Gastroesophageal sphincter (tissue), 4 donors: Measurements from ENCODE around the gene STXBP4. TPM values are rescaled to one million over a fixed set of nuclear protein-coding genes. Genes with fewer than 3 reads are reported as not detected.

Experiments used
- ATAC-seq: fragments of 150-250 bp; one replicate; pipeline ENCODE4 v1.9.1; 2016; ENCODE audit warnings: mild to moderate bottlenecking, moderate library complexity
- H3K27ac ChIP-seq, 4 donors: fragments of 200-600 bp; sonication (generic) in 3 of 4; 1 replicate in 3 of 4; 2 replicates in 1 of 4; pipeline ENCODE4 v1.5.1; 2016 to 2019
- H3K27me3 ChIP-seq: fragments of 200-600 bp; sonication (generic); one replicate; pipeline ENCODE4 v1.5.1; 2019
- H3K36me3 ChIP-seq, 2 donors: fragments of 200-600 bp; sonication (generic); one replicate each; pipeline ENCODE4 v1.5.1; 2019; ENCODE audit warnings: control low read depth in 1 of 2
- H3K4me1 ChIP-seq, 3 donors: fragments of 200-600 bp; sonication (generic); 1 replicate in 2 of 3; 2 replicates in 1 of 3; pipeline ENCODE4 v1.5.1; 2016 to 2019; ENCODE audit warnings: control low read depth in 2 of 3
- H3K4me3 ChIP-seq, 2 donors: fragments of 200-600 bp; sonication (generic); one replicate each; pipeline ENCODE4 v1.5.1; 2019; ENCODE audit warnings: mild to moderate bottlenecking in 1 of 2, moderate library complexity in 1 of 2
- H3K9me3 ChIP-seq, 3 donors: fragments of 200-600 bp; sonication (generic); one replicate each; pipeline ENCODE4 v1.5.1; 2017 to 2019; ENCODE audit warnings: control low read depth in 2 of 3
- EP300 ChIP-seq: sonication (generic); formaldehyde crosslinking; IDR thresholded peaks from one replicate; pipeline ENCODE4 v1.6.1; 2017; ENCODE audit warnings: antibody characterized with exemption, mild to moderate bottlenecking
- POLR2A ChIP-seq, 2 donors: fragments of 450-650 bp; IDR thresholded peaks; one replicate each; pipeline ENCODE4 v1.6.1; 2017; ENCODE audit warnings: antibody characterized with exemption in 2 of 2, mild to moderate bottlenecking in 2 of 2, moderate library complexity in 1 of 2
- POLR2AphosphoS5 ChIP-seq: sonication (generic); formaldehyde crosslinking; IDR thresholded peaks from one replicate; pipeline ENCODE4 v1.6.1; 2017; ENCODE audit warnings: antibody characterized with exemption
- WGBS, 2 donors: methylation state at CpG; one replicate each; pipeline ENCODE4 v1.1.5; 2018; ENCODE audit warnings: low coverage in 1 of 2; 5-methylcytosine and 5-hydroxymethylcytosine counted together
- total RNA-seq, 4 donors: library from RNA; depleted of rRNA; stranded (reverse); fragments of >200 nt; gene quantifications; one replicate each; pipeline ENCODE4 v1.1.0, GENCODE V29; 2016
- TF ChIP-seq, protein P1 (sequence below), 4 experiments: fragments of 200-600 bp in 2 of 4; fragments of 450-650 bp in 2 of 4; sonication (generic) in 1 of 4; IDR thresholded peaks; one replicate each; pipeline ENCODE4 v1.5.1; 2017 to 2019; ENCODE audit warnings: antibody characterized with exemption in 4 of 4, mild to moderate bottlenecking in 2 of 4, moderate library complexity in 2 of 4

Gene STXBP4
- total RNA-seq, 4 donors from 2014 or later = 12.2 to 29.7 (median 16.2) TPM

DNA sequence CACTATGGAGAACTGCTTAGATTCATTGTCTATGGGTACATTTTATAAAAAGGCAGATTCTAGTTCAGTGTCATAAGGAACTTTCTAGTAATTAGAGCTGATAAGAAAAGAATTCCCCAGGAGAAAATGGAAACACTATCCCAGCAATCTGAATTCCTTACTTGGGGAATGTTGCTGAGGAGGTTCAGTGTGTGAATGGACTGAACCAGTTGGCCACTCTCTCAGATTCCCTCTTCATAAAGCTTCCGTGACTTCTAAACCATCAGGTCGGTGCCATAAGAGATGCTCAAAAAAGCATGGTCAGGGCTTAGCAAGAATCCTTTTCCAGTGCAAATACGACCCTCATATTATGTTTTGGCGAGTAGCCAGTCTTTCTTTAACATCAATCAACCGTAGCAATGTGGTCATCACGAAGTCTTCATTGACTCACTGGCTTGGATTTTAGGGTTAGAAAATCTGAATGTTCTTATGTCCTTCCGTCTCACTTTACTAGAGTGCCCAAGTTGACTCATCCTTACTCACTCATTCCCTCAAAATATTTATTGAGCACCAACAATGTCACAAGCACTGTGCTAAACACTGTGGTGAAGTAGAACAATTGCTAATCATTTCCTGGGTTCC lies 193.5 kb downstream of the STXBP4 start:
- Histone ChIP-seq H3K4me3 (no peak overlapping the region), H3K36me3 (peaks cover 0 to 7% of the 10 kb centered on the region in 2 donors), H3K27ac (no peak overlapping the region), H3K27me3 (no peaks in the 10 kb centered on the region), H3K4me1 (peaks cover 0 to 12% (median 0%) of the 10 kb centered on the region in 3 donors), H3K9me3 (no peaks in the 10 kb centered on the region)
- 66 to 74% methylated on average over 5 to 7 of the region's 7 CpGs for WGBS, 2 donors
- TF ChIP-seq, protein P1, sequence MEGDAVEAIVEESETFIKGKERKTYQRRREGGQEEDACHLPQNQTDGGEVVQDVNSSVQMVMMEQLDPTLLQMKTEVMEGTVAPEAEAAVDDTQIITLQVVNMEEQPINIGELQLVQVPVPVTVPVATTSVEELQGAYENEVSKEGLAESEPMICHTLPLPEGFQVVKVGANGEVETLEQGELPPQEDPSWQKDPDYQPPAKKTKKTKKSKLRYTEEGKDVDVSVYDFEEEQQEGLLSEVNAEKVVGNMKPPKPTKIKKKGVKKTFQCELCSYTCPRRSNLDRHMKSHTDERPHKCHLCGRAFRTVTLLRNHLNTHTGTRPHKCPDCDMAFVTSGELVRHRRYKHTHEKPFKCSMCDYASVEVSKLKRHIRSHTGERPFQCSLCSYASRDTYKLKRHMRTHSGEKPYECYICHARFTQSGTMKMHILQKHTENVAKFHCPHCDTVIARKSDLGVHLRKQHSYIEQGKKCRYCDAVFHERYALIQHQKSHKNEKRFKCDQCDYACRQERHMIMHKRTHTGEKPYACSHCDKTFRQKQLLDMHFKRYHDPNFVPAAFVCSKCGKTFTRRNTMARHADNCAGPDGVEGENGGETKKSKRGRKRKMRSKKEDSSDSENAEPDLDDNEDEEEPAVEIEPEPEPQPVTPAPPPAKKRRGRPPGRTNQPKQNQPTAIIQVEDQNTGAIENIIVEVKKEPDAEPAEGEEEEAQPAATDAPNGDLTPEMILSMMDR (IDR thresholded peaks at IDR 0.05) = no peak
- no peak for TF ChIP-seq EP300
- TF ChIP-seq POLR2AphosphoS5 = no peak
- TF ChIP-seq POLR2A (IDR thresholded peaks at IDR 0.05) = no peak
- ATAC-seq = no peak

DNA sequence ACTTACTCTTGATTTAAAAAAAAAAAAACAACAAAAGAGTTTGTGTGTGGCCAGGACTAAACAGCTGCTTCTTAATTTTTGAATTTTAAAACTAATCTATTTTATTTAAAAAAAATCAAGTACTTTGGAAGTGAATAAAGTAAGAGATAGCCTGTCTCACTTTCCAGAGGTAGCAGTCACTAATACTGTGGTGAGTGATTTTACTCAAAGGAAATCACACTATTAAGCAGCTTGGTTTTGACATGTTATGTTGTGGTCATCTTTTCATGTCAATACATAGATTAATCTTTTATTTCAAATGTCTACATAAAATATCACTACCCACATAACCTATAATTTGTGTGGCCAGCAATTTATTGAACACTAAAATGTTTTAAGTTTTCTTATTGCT lies 194.0 kb downstream of the STXBP4 start:
- Histone ChIP-seq H3K27ac (no peak overlapping the region), H3K36me3 (peaks cover 0 to 7% of the 10 kb centered on the region in 2 donors), H3K9me3 (no peaks in the 10 kb centered on the region), H3K4me1 (peaks cover 0 to 7% (median 0%) of the 10 kb centered on the region in 3 donors), H3K27me3 (no peaks in the 10 kb centered on the region), H3K4me3 (no peak overlapping the region)
- ATAC-seq = no peak
- TF ChIP-seq EP300 (no peak), POLR2AphosphoS5 (no peak), POLR2A (IDR thresholded peaks at IDR 0.05) (no peak)
- TF ChIP-seq, protein P1 (IDR thresholded peaks at IDR 0.05) = no peak

DNA sequence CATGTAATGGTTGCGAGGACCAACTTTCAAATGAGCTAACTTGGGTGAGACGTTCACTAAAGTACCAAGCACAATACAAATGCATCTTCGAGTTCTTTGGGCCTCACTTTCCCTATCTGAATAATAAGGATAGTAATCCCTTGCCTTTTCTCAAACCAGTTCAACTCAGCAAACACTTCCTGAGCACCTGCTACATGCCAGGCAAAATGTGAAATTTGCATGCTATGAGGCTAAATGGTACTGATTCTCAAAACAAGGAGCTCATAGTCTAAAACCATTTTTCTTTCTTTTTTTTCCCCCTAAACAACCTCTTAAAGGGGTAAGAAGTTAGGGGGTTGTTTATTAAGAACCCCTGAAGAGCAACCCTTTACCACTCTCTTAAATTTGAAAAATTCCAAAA lies 194.8 kb downstream of the STXBP4 start:
- H3K27ac ChIP-seq = no peak overlapping the region
- TF ChIP-seq, protein P1 (IDR thresholded peaks at IDR 0.05) = no peak
- no peak for TF ChIP-seq POLR2A (IDR thresholded peaks at IDR 0.05)
- TF ChIP-seq EP300 = no peak
- no peak for TF ChIP-seq POLR2AphosphoS5
- no peaks in the 10 kb centered on the region for H3K4me1 ChIP-seq
- H3K27me3 ChIP-seq = no peaks in the 10 kb centered on the region
- no peaks in the 10 kb centered on the region for H3K9me3 ChIP-seq
- H3K36me3 ChIP-seq = peaks cover 0 to 7% of the 10 kb centered on the region in 2 donors
- H3K4me3 ChIP-seq = no peak overlapping the region
- WGBS, 2 donors = 93 to 95% methylated on average over 3 of the region's 3 CpGs
- no peak for ATAC-seq

DNA sequence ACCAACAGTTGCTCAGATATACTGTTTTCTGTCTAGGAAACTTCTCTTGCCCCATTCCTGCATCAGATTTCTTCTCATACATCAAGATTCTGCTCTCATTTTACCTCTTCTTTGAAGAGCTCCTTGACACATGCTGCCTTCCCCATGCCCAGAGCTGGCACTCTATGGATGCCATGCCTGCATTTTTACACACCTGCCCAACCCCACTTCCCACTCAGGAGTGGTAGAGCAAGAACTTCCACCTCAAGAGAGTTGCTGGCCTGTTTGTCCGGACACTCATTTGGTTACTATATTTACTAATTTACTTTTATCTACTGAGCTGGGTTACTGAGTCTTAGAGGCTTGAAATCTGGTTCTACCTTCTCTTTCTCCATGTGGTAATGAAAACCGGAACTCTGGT lies 197.9 kb downstream of the STXBP4 start:
- Histone ChIP-seq H3K4me3 (no peak overlapping the region), H3K27ac (no peak overlapping the region), H3K27me3 (no peaks in the 10 kb centered on the region), H3K9me3 (no peaks in the 10 kb centered on the region), H3K4me1 (no peaks in the 10 kb centered on the region), H3K36me3 (no peaks in the 10 kb centered on the region)
- 100% methylated on average over 1 to 2 of the region's 2 CpGs for WGBS, 2 donors
- TF ChIP-seq POLR2AphosphoS5 (no peak), POLR2A (IDR thresholded peaks at IDR 0.05) (no peak), EP300 (no peak)
- TF ChIP-seq, protein P1 (IDR thresholded peaks at IDR 0.05) = no peak
- ATAC-seq = no peak

DNA sequence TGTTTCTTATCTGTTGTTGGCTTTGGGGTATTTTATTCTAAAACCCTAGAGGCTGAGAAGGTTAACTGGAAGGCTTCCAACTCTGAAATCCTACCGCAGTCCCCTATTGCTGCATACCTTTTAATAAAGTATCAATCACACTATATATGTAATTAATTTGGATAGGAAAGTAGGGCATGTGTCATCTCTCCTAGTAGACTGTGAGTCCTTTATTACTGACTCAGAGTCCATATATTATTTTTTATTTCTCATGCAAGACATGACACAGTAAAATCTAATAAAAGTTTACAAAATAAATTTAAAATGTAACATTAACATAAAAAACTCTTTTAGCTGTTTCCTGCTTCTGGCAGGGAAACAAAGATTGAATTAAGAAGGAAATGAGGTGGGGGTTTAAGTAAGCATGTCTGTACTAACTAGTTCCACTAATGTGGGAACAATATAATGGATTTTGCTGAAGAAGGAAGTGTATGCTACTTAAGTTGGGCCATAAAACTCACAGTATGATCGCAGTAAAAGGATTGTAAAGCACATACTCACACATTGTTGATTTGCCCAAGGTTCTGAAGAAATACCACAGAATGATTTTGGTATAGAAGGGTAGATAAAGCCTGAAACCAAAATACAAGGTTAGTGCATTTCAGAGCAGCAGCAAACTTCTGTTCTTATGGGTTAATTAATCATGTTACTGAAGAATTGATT lies 198.6 kb downstream of the STXBP4 start:
- Histone ChIP-seq H3K4me1 (no peaks in the 10 kb centered on the region), H3K4me3 (no peak overlapping the region), H3K9me3 (no peaks in the 10 kb centered on the region), H3K27me3 (no peaks in the 10 kb centered on the region), H3K27ac (no peak overlapping the region), H3K36me3 (no peaks in the 10 kb centered on the region)
- WGBS, 2 donors = 36 to 56% methylated on average over 1 to 2 of the region's 2 CpGs
- TF ChIP-seq POLR2AphosphoS5 (no peak), EP300 (no peak), POLR2A (IDR thresholded peaks at IDR 0.05) (no peak)
- TF ChIP-seq, protein P1 (IDR thresholded peaks at IDR 0.05) = no peak
- no peak for ATAC-seq
